NCI-H446 (cell line): ENCODE measurements around the gene MC2R.

Source experiments
- DNase-seq, 2 experiments: peaks; one replicate each; lab custom pipeline; 2025; lab: John Stamatoyannopoulos, UW

The MC2R gene

GRCh38 chr18:13915391-13915790 is at the start of gene MC2R:
Gene MC2R (minus strand): TSS chr18:13915536. CDS start chr18:13885518, 30,018 bp downstream.
- DNase-seq, result no peak

GRCh38 chr18:13945811-13946210 is 30.5 kb upstream of the MC2R start:
- DNase-seq, result no peak

- DNase-seq, result no peak
Measured at GRCh38 chr18:13943338-13943737, 28.0 kb upstream of the MC2R start.

GRCh38 chr18:13940326-13940725 is 25.0 kb upstream of the MC2R start:
- no peak for DNase-seq

GRCh38 chr18:13934676-13935075 is 19.3 kb upstream of the MC2R start:
- DNase-seq, result no peak

GRCh38 chr18:13934058-13934457 is 18.7 kb upstream of the MC2R start:
- DNase-seq, result no peak

DNA sequence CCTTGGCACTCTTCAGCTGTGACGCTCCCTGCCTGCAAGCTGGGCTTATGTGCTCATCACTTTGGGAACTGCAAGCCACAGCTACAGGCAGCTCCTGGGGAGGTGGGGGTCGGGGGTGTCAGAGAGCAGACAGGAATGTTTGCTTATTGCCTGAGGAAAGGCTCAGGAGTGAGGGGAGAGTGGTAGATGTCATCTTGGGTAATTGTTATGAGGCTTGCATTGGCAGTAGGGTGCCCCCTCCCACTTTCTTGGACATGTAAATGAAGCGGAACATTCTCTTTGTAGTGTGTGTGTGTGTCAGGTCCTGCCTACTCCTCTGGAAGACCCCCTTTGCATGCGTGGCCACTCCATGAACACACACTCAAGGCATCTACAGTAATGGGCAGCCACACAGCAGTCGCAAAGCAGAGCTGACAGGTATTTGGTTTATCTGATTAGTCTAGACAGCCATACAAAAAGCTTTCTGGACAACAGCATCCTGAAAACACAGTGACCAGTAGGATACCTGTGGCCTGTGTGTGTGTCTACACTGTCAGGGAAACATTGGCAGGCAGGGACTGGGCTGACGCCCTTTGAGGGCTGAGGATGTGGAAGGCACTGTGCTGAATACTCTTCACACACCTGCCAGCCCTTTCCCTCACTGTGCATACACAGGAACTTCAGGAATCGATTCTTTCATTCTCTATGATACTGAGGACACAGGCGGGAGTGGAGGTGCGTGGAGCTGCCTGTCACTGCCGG is 17.1 kb upstream of the MC2R start:
- no peak for DNase-seq

DNA sequence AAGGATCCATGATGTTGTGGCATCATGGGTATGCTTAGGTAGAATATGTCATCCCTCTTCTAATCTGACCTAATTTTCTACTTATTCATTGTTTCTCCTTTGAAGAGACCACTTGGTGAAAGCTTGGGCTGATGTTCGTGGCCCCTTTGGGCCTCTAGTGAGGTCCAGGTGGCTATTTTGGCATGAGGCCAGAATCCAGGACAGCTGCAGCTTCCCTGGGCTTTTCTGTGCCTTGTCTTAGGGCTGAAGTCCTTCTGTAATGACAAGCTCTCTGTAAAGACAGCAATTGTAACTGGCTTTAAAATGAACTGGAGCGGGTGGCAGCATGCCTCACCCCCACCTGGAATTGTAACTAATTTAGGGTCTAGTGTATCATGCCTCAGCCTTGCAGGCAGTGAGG is 15.6 kb upstream of the MC2R start:
- no peak for DNase-seq

DNA sequence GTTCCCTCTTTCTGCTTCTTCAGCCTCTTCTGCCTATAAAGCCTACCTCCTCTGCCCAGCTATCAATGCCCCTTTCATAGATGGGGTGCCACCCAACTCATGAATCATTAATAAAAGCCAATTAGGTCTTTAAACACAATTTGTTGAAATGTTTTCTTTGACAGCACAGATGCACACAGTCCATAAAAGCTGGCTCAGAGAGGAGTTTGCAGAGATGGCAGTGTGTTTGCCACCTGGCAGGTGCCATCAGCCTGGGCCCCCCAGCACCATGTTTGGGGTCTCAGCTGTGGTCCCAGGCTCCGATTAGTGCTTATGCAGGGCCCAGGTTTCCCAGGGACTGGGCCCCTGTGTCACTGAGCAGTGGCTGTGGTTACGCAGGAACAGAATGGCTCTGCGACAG is 7.9 kb upstream of the MC2R start:
- DNase-seq, result no peak

DNA sequence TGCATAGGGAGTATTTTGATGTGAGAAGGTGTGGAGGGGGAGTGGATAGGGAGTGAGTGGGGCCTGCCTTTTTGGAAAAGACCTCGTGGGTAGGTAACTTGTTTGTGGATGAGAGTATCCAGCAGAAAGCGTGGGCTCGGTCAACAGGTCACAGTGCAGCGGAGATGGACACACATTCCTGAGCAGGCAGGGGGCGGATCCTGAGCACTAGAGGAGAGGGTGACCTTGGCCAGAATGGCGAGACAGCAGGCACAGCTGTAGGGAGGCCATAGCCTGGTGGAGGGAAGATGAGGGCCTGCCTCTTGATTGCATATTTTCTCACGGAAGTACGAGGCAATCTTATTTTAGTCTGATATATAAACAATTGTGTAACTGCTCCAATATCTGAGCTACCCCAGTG is 3.6 kb upstream of the MC2R start:
- DNase-seq, result no peak

DNA sequence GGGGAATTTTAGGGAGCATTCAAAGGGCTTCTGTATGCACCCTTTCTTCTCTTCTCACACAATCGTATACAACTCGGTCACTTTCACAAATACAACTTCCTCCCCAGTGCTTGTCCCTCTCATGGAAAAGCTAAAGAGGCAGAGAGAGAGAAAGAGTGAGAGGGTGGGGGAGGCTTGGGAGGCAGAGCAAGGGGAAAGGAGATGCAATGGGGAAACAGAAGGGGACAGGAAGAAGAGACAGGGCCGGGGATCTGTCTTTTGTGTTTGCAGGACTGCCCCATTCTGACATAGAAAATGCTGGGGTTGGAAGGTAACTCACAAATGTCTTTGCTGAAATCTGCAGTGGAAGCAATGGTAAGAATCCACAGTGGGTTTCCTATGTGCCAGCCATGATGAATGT is 2.1 kb upstream of the MC2R start:
- DNase-seq, result no peak

DNA sequence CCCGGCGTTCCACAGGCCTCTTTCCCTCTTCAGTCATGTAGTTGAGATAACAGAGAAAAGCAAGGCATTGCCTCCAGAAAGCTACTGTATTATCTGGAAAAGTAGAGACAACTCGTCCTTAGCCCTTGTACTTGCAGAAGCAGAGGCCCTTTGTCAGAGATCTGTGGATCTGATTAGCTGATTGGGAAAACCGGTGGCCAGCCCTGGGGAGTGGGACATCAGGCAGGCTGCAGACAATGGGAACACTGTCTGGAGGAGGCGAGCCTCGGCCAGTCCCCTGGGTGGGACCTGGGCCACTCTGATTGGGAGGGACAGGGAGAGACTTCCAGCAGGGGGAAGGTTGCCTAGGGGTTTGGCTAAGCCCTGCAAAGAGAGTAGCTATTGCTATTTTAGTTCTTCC is 1.2 kb upstream of the MC2R start:
- no peak for DNase-seq

DNA sequence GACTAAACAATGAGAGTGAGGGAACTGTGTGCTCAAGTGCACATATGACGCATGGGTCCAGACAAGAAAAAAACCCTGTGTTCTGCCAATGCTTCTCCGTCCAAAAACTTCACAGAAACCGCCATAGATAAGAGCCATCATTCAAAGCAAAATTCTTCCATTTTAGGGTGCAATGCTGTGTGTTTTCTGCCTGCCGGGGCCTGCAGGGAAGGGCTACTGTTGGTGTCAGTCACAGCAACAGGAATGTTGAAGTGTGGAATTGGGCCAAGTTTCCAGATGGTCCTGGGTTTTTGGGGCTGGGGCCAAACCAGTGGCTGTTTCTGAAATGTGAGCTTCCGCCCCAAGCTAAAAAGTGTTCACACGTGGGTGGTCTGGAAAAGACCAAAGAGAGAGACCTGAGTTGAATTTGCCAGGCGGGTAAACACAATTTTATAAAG is 677 bp upstream of the MC2R start:
- peak; percentile 55 to 90 for DNase-seq

DNA sequence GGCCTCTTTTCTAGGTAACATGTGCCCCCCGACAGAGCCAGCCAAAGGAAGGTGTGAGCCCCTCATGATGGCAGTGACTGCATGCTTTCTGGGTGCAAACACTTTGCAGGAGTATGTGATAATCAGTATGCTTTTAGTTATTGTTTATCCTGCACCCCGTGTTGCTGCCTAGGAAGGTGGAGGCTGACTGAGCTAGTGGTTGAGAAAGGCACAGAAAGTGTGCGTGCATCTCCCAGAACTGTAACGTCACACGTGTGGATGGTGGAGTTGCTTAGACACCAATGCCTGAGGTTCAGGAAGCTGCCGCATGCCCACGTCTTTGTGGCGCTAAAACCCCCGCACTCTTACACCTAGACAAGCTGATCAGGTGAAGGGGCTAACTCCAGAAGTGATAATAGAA is 580 bp downstream of the MC2R start:
- no peak for DNase-seq

DNA sequence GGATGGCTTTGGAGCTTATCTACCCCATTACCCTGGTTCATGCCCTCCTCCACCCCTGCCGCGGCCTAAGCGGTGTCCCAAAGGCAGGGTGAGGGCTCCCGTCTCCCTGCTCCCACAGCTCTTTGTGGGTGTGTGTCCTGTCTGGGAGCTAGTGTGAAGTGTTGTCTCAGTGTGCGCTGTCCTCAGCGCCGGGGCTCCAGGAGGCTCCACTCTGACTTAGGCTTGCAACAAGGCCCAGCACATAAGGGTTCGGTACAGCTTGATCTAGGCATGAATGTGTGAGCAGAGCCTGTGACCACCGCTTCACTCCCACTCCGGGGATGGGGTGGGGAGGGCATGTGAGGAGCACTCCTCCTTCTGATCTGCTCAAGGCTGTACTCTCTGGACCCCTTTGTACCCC is 1.2 kb downstream of the MC2R start:
- DNase-seq, result no peak

GRCh38 chr18:13913205-13913604 is 2.1 kb downstream of the MC2R start:
- DNase-seq, result no peak

DNA sequence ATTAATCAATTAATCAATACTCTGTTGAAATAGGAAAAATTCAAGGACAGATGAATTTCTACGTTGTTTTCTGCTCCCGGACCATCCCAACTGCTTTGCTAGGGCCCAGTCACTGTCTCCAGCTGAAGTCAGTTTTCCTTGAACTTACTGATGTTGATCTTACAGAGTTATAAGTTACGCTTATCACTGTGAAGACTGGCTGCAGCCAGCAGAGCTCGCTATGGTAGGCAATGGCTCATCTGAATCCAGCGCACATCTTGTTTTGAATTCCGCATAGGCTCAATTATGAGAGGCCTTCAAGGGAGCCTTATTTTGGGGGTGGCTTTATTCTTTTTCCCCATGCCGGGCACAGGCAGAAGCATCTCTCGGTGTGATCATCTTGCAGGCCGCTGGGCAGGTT is 2.7 kb downstream of the MC2R start:
- no peak for DNase-seq

DNA sequence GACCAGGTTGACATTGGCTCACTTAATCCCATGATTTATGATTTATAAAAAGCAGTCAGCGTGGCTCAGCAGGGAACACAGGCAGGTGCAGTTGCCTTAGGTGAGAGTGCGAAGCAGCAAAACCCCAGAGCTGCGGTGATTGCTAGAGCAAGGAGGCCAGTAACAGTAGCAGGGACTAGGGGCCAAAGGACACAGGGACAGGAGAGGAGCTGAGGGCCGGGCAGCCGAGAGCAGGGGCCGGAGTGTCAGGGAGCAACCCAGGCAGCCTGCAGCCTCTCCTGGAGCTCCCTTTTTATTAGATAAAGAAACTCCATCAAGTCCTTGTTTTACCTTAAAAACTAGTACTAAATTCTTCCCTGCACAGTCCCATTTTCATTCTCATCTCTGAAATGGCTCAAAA is 4.3 kb downstream of the MC2R start:
- no peak for DNase-seq

- DNase-seq, result peak in 1 of 2 experiments; percentile 20
Measured at GRCh38 chr18:13910501-13910900, 4.8 kb downstream of the MC2R start.

- DNase-seq, result no peak
Measured at GRCh38 chr18:13909141-13909940, 6.0 kb downstream of the MC2R start.

DNA sequence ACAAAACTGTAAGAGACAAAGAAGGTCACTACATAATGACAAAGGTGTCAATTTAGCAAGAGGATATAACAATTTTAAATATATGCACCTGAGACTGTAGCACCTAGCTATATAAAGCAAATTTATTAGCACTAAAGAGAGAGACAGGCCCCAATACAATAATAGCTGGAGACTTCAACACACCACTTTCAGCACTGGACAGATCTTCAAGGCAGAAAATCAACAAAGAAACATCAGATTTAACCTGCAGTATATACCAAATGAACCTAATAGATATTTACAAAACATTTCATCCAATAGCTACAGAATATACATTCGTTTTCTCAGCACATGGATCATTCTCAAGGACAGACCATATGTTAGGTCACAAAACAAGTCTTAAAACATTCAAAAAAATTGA is 14.7 kb downstream of the MC2R start:
- no peak for DNase-seq

- no peak for DNase-seq
Measured at GRCh38 chr18:13895505-13896033, 19.8 kb downstream of the MC2R start.

GRCh38 chr18:13894531-13894930 is 20.8 kb downstream of the MC2R start:
- DNase-seq, result no peak
